HG02759 (cell line): ENCODE data around the gene ANXA2.
"Not testable (repeated sequence)": the region's sequence is repeated elsewhere in the genome, so short reads cannot be mapped to it uniquely, and the experiment has no call there.

Experiments
- ATAC-seq: cut with Tn5 transposase; IDR thresholded peaks from one replicate; pipeline ENCODE4 v1.9.1; 2021; ENCODE audit warnings: mild to moderate bottlenecking, moderate library complexity; ENCODE audit not compliant: unreplicated experiment

The ANXA2 gene

GRCh38 chr15:60372227-60372626 is 25.6 kb downstream of the ANXA2 start:
- no peak for ATAC-seq

GRCh38 chr15:60371175-60372051 is 26.4 kb downstream of the ANXA2 start:
- no peak for ATAC-seq

- no peak for ATAC-seq
Observed at GRCh38 chr15:60370869-60371136, 27.0 kb downstream of the ANXA2 start.

- ATAC-seq: no peak
Observed at GRCh38 chr15:60370105-60370868, 27.5 kb downstream of the ANXA2 start.

- no peak for ATAC-seq
Observed at GRCh38 chr15:60369696-60370095, 28.1 kb downstream of the ANXA2 start.

GRCh38 chr15:60364612-60364924 is 33.2 kb downstream of the ANXA2 start:
- ATAC-seq: no peak

DNA sequence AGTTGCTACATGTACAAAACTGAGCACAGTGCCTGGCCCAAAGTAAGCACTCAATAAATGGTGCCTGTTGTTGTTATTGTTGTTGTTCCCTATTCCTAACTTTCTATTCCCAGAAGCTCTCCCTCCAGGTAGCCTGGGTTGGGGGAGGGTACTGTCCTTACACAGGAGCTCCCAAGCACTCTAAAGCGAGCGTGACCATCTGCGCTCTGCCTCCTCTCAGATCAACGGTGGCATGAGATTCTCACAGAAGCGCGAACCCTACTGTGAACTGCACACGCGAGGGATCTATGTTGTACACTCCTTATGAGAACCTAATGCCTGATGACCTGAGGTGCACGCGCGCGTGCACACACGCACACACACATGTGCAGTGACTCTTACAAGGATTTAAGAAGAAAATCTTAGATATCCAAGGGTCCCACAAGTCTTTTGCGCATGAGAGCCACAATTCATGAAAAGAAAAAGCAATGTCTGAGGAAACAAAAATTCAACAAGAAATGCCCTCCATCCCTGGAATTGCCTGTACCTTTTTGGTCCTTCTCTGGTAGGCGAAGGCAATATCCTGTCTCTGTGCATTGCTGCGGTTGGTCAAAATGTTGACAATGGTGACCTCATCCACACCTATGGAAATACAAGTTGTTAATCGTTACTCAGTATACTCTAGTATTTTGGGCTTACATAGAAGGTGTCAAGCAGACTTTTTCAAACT is 33.7 kb downstream of the ANXA2 start:
- no peak for ATAC-seq

DNA sequence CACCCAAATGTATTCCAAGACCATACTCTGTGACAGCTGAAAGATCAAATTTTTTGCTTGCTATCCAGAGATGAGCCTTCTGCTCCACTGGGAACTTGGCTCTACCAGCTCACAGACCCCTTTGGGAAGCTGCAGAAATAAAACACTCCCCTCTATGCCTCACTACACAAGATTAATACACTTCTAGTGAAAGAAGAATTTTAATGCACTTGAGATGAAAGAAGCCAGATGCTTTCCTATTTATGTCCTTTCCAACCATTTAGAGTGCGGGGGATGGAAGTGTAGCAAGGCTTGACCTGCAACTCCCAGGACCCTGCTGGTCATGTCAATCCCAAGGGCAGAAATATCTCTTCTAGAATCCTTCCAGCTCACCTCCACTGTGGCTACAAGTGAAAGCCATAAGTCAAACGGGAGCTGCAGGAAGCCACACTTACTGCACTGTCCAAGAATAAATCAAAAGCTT is 34.7 kb downstream of the ANXA2 start:
- no peak for ATAC-seq

DNA sequence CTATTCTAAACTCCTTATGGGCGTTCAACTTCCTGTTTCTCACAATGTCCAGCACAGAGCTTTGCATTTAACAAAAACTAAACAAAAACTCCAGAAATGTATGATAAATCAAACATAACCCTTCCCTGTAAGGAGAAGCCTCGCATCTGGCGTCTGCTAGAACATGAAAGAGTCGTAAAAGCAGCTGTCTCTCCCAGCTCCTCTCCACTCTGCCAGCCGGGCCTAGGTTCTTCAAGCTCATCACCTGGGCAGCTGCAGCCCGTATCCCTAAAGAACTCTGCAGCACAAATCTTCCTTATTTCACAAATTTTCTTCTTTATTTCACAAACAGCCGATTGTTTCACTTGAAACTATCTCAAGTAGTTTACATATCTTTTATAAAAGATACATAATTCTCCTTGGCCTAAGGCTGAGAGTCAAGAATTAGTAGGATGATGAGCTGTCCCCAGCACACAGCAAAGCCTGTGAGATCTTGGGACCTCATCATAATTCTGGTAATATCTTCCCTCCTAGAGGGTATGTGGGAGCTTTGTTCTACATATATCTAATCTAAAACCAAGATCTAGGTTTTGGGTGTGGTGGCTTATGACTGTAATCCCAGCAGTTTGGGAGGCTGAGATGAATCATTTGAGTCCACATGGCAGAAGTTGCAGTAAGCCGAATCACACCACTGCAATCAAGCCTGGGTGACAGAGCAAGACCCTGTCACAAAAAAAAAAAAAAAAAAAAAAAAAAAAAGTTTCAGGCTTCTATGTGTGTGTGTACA is 35.3 kb downstream of the ANXA2 start:
- ATAC-seq: no peak

GRCh38 chr15:60359738-60360137 is 38.0 kb downstream of the ANXA2 start:
- not testable (repeated sequence) for ATAC-seq

- no peak for ATAC-seq
Observed at GRCh38 chr15:60358935-60359682, 38.7 kb downstream of the ANXA2 start.

- no peak for ATAC-seq
Observed at GRCh38 chr15:60356832-60357231, 41.0 kb downstream of the ANXA2 start.

GRCh38 chr15:60355148-60355857 is 42.5 kb downstream of the ANXA2 start:
- ATAC-seq: no peak

- ATAC-seq: no peak
Observed at GRCh38 chr15:60353245-60353920, 44.4 kb downstream of the ANXA2 start.

DNA sequence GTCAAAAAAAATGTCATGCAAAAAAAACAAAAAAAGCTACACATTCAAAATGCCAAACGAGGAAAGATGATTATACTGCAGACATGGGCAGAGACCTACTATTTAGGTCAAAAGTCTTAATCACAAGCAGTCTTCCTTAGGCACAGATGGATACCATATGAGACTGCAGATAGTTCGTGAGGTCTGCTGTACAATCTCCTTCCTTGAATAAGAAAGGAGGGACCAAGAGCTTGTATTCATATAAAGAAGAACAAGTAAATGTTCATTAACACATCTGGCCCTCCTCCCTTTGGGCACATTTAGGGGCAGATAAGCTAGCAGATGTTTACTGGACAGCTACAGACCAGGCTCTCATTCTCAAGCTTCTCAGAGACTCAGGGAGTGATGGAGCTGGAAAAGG is 45.3 kb downstream of the ANXA2 start:
- no peak for ATAC-seq

DNA sequence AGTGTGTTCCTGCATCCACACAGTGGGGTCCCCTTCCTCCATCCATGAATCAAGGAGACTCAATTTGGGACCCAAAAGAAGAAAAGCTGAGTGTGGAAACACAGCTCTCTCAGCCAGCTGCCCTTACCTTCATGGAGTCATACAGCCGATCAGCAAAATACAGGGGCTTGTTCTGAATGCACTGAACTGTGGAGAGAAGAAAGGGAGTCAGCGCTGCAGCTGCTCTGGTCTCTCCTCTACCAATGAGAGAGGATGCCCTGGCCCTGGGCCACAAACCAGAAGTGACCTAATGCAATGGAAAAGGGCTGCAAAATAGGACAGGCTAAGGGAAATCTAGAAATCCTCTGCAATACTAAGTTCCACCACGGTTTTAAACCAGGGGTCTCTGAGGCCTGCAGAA is 46.7 kb downstream of the ANXA2 start:
- ATAC-seq: no peak

- no peak for ATAC-seq
Observed at GRCh38 chr15:60350108-60350507, 47.7 kb downstream of the ANXA2 start.

- no peak for ATAC-seq
Observed at GRCh38 chr15:60349589-60349988, 48.2 kb downstream of the ANXA2 start.

DNA sequence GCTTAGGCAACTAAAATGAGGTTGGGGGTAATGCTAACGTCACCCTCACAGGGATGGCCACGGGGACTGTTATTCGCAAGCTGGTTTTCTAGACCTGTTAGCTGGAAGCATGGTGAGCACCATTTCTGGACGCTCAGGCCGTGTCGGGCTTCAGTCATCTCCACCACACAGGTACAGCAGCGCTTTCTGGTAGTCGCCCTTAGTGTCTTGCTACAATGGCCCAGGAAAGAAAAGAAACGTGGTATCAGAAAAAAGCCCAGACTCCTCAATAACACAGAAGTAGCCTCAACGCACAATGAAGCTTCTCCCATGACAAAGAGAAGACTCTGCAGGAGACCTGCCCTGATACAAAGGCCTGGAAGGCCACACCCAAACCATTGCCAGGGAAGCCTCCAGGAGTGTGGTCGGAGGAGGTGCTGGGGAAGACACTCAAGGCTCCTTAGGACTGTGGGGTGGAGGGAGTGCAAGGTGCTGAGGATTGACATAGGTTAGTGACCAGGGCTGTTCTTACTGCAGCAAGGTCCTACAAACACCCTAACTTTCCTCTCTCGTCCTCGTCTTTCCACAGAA is 50.2 kb downstream of the ANXA2 start:
- ATAC-seq: no peak
